ENCODE results near the gene CLMP. TPM values are rescaled to one million over a fixed set of nuclear protein-coding genes. Genes with fewer than 3 reads are reported as not detected.

The CLMP gene
- total RNA-seq, 2 donors from 2014 or later: 10.1 to 22.1 TPM

DNA sequence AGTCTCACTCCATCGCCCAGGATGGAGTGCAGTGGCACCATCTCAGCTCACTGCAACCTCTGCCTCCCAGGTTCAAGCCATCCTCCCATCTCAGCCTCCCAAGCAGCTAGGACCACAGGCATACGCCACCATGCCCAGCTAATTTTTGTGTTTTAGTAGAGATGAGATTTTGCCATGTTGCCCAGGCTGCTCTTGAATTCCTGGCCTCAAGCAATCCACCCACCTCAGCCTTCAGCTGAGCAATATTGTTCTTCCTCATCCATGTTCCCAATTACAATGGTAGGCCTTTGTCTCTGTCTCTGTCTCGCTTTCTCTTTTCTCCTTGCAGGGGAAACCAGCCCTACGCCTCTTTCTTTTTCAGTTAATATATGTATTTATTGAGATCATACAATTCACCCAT, 143.4 kb downstream of the CLMP start:
- Histone ChIP-seq H3K4me3 (no peak overlapping the region), H3K9me3 (no peaks in the 10 kb centered on the region), H3K36me3 (replicated peaks in 1 of 2; ENCODE audit: insufficient read depth in 1 of 2, low read depth in 2 of 2) (peaks cover 2 to 5% of the 10 kb centered on the region in 2 donors), H3K27me3 (no peaks in the 10 kb centered on the region), H3K27ac (no peak overlapping the region), H3K4me1 (peaks cover 17% of the 10 kb centered on the region)
- TF ChIP-seq, protein P1, sequence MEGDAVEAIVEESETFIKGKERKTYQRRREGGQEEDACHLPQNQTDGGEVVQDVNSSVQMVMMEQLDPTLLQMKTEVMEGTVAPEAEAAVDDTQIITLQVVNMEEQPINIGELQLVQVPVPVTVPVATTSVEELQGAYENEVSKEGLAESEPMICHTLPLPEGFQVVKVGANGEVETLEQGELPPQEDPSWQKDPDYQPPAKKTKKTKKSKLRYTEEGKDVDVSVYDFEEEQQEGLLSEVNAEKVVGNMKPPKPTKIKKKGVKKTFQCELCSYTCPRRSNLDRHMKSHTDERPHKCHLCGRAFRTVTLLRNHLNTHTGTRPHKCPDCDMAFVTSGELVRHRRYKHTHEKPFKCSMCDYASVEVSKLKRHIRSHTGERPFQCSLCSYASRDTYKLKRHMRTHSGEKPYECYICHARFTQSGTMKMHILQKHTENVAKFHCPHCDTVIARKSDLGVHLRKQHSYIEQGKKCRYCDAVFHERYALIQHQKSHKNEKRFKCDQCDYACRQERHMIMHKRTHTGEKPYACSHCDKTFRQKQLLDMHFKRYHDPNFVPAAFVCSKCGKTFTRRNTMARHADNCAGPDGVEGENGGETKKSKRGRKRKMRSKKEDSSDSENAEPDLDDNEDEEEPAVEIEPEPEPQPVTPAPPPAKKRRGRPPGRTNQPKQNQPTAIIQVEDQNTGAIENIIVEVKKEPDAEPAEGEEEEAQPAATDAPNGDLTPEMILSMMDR (IDR thresholded peaks at IDR 0.05): no peak
- no peak for TF ChIP-seq POLR2A (IDR thresholded peaks at IDR 0.05)
- WGBS, 2 donors: 95 to 96% methylated on average over 4 of the region's 4 CpGs
- DNase-seq: no peak
- intact Hi-C loops (cut with DNase I): no loop called here
- ATAC-seq: no peak

DNA sequence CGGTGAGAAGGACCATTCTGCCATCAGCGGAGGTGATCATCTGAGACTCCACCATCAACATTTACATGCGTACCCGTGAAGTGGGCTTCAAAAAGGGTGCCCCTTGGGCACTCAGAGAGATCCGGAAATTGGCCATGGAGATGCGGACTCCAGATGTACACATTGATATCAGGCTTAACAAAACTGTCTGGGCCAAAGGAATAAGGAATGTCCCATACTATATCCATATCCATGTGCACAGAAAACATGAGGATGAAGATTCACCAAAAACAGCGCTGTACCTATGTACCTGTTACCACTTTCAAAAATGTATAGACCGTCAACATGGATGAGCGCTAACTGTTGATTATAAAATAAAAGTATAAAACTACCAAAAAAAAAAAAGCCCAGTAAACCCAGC, 143.9 kb downstream of the CLMP start:
- intact Hi-C loops (cut with DNase I): no loop called here
- DNase-seq (no peak), ATAC-seq (no peak)
- H3K4me1 ChIP-seq: peaks cover 12% of the 10 kb centered on the region
- no peaks in the 10 kb centered on the region for H3K27me3 ChIP-seq
- H3K36me3 ChIP-seq (replicated peaks in 1 of 2; ENCODE audit: insufficient read depth in 1 of 2, low read depth in 2 of 2): peaks cover 2 to 5% of the 10 kb centered on the region in 2 donors
- no peak overlapping the region for H3K27ac ChIP-seq
- 91 to 92% methylated on average over 9 of the region's 9 CpGs for WGBS, 2 donors
- TF ChIP-seq, protein P1 (IDR thresholded peaks at IDR 0.05): no peak
- TF ChIP-seq POLR2A (IDR thresholded peaks at IDR 0.05): no peak
- H3K9me3 ChIP-seq: no peaks in the 10 kb centered on the region
- H3K4me3 ChIP-seq: no peak overlapping the region

DNA sequence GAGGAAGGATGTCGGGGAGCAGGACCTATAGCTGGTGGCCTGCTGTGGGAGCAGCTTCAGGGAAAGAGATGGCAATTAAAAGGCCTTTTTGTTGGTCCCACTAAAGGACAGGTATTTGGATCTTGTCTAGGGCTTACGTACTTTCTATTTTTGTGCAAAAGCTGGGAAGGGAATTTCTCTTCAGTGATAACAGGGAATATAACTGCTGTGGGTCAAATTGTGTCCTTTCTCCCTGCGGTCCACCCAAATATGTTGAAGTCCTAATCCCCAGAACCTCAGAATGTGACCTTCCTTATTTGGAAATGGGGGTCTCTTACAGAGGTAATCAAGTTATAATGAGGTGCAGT, 147.1 kb downstream of the CLMP start:
- Histone ChIP-seq H3K36me3 (replicated peaks in 1 of 2; ENCODE audit: insufficient read depth in 1 of 2, low read depth in 2 of 2) (no peaks in the 10 kb centered on the region), H3K27ac (no peak overlapping the region), H3K4me1 (no peaks in the 10 kb centered on the region), H3K4me3 (no peak overlapping the region), H3K27me3 (no peaks in the 10 kb centered on the region), H3K9me3 (no peaks in the 10 kb centered on the region)
- 94 to 95% methylated on average over 3 of the region's 3 CpGs for WGBS, 2 donors
- TF ChIP-seq POLR2A (IDR thresholded peaks at IDR 0.05): no peak
- TF ChIP-seq, protein P1 (IDR thresholded peaks at IDR 0.05): no peak
- ATAC-seq (no peak), DNase-seq (no peak)
- intact Hi-C loops (cut with DNase I): no loop called here

DNA sequence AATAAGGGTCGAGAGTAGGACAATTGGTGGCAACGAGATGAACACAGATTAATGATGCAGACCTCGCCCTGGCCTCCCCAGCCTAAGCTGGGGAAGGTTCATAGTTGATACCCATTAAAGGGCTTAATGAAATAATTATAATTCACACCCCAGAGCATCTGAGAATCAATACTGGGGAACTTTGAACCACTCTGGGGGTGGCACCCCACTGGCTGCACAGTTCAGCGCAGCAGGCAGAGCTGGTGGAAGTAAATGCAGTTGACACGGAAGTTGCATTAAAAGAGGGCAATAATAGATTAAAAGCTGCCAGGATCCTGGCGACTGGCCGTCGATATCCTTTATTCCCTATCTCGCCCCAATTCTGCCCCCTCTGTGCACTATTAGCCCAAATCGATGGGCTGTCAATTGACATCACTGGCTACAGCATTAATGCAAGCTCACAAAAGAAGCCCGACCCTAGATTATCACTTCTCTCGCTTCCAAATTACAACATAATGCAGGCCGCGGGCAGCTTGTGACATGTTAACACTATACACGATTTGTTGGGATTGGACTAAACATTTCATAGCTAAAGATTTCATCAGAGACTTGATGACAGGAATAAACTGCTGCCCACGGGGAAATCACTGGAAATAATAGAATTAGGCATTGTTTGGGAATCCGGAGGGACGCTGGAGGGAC, 147.6 kb downstream of the CLMP start:
- WGBS, 2 donors: 76 to 84% methylated on average over 18 of the region's 18 CpGs
- Histone ChIP-seq H3K9me3 (no peaks in the 10 kb centered on the region), H3K27me3 (no peaks in the 10 kb centered on the region), H3K36me3 (replicated peaks in 1 of 2; ENCODE audit: insufficient read depth in 1 of 2, low read depth in 2 of 2) (no peaks in the 10 kb centered on the region), H3K4me3 (no peak overlapping the region), H3K4me1 (no peaks in the 10 kb centered on the region), H3K27ac (no peak overlapping the region)
- ATAC-seq (no peak), DNase-seq (no peak)
- intact Hi-C loops (cut with DNase I): no loop called here
- TF ChIP-seq, protein P1 (IDR thresholded peaks at IDR 0.05): no peak

Measured in body of pancreas (tissue), 4 donors.